HG03066 (cell line): ENCODE measurements around the gene BMPR1B.
"Not testable (repeated sequence)": the region's sequence is repeated elsewhere in the genome, so short reads cannot be mapped to it uniquely, and the experiment has no call there.

Experiments used
- ATAC-seq: cut with Tn5 transposase; IDR thresholded peaks from one replicate; pipeline ENCODE4 v1.9.1; 2021; ENCODE audit warnings: low read depth; ENCODE audit not compliant: unreplicated experiment

BMPR1B gene

GRCh38 chr4:94831607-94832006 is 73.9 kb downstream of the BMPR1B start:
- ATAC-seq: no peak

- ATAC-seq: not testable (repeated sequence)
Measured at GRCh38 chr4:94832329-94832728, 74.6 kb downstream of the BMPR1B start.

DNA sequence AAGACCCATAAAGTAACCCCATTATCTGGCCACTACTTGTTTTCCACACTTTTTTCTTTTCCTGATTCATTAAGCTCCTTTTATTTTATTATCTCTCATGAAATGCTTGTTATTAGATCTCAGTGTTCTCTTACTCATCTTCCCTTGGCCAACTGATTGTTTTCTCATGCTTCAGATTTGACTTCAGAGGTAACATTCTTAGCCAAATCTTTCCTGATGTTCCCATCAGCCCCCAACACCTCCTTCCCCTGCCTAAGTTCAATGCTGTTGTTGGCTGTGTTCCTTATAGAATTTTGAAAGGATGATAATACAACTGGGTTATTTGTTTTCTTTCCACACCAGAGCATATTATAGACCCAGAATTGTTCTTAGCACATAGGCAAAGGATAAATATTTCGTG is 75.6 kb downstream of the BMPR1B start:
- no peak for ATAC-seq

- ATAC-seq: no peak
Measured at GRCh38 chr4:94834501-94834900, 76.7 kb downstream of the BMPR1B start.

DNA sequence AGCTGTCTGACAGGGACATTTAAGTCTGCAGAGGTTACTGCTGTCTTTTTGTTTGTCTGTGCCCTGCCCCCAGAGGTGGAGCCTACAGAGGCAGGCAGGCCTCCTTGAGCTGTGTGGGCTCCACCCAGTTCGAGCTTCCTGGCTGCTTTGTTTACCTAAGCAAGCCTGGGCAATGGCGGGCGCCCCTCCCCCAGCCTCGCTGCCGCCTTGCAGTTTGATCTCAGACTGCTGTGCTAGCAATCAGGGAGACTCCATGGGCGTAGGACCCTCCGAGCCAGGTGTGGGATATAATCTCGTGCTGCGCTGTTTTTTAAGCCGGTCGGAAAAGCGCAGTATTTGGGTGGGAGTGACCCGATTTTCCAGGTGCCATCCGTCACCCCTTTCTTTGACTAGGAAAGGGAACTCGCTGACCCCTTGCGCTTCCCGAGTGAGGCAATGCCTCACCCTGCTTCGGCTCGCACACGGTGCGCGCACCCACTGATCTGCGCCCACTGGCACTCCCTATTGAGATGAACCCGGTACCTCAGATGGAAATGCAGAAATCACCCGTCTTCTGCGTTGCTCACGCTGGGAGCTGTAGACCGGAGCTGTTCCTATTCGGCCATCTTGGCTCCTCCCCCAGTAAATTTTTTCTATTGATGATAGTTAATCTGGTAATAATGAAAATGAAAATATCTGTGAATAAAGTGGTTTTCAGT is 83.6 kb downstream of the BMPR1B start:
- ATAC-seq: not testable (repeated sequence)

DNA sequence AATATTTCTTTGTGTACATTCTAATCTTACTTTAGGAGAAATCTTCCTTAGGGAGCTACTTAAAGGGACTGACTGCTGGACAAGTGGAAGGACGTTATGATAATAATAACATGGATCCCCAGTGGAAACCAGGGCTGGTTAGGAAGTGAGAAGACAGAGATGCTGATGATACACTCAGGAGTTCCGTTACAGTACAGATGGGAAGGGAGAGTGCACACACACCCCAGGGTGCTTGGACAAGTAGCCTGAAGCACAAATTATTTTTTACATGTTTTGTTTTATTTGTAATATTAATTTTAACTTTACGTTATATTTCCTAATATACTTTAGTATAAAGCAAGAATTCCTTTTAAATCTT is 84.1 kb downstream of the BMPR1B start:
- ATAC-seq: no peak

DNA sequence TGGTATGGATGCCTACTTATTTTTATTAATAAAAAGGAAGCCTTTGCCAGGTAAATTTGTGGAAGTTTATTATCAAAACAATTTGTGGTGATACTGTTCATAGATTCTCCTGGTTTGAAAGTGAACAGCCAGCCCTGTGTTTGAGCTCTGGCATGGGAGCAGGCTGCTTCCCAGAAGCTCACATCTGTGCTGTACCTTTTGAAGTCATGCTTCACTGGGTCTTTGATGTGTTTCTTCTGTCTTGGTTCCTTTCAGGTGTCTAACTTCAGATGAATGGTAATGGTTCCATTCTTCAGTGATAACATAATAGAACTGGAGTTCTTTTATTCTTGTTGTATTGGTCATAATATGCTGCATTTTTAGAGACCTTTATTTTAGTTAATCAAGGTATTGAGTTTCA is 85.5 kb downstream of the BMPR1B start:
- no peak for ATAC-seq

DNA sequence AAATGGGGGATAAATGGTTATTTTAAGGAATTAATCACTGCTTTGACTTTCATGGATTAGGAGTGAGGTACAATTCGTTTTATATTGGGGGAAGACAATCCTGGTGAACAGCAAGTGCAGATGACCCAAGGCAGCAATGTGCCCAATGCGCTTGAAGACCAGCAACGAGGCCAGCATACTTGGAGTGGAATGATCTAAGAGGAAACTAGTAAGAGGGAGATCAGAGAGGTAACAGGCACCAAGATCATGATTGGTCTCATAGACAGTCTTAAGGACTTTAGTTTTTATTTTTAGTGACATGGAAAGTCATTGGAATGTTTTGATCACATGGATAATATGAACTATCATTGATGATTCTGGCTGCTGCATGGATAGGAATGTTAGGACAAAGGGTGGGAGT is 90.6 kb downstream of the BMPR1B start:
- no peak for ATAC-seq

DNA sequence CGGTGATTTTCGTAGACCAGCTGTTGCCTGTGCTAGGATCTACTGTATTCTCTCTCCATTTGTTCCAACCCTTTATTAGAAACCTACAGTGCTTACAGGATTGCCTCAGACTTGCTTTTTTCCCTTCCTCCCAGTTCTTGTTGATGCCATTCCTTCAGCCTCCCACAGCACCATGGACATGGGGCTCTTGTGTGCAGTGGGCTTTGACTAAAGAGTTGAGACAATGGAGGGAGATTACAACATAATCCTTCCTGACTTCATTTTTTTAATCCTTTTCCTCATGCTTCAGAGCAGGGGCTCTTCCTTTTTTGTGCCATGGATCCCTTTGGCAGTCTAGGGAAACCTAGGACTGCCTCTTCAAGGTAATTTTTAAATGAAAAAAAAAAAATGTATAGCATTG is 92.1 kb downstream of the BMPR1B start:
- ATAC-seq: no peak

DNA sequence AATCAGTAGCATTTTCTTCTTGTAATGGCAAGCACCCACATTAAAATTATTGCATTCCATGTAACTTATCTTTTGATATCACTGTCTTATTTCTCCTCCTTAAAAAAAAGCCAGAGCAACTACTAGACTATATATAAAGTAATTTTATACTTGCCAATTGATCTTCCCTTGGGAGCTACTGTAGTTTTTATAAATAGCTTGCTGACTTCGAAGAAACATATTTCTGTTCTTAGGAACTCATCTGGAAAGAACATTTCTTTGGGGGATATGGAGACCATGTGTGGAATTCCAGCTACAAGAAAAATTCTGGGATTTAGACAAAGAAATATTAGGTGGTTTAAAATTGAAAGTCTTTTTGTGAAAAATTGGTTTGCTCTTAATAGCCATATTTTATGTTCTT is 94.9 kb downstream of the BMPR1B start:
- ATAC-seq: no peak

DNA sequence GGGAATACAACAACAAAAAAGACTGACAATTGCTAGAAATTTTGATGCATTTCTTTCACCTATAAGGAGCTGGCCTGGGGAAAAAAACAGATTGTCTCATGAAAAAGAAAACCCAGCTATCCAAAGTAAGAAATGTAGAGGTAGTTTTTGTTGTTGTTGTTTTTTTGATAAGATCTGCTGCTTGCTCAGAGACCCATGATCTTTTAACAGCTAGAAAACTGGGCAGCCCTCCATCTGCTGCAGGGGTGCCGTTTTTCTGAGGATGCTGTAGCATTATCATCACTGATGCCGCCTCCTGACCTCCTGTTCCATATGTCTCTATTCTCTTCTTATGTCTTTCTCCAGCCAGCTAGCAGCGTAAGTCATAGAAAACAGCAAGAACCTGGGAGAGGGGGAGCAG is 98.3 kb downstream of the BMPR1B start:
- ATAC-seq: no peak

- ATAC-seq: no peak
Measured at GRCh38 chr4:94870146-94870545, 112.4 kb downstream of the BMPR1B start.

- no peak for ATAC-seq
Measured at GRCh38 chr4:94871644-94872305, 114.0 kb downstream of the BMPR1B start.

- no peak for ATAC-seq
Measured at GRCh38 chr4:94877973-94878372, 120.2 kb downstream of the BMPR1B start.

- ATAC-seq: no peak
Measured at GRCh38 chr4:94880956-94881355, 123.2 kb downstream of the BMPR1B start.

- ATAC-seq: no peak
Measured at GRCh38 chr4:94882756-94883155, 125.0 kb downstream of the BMPR1B start.

- no peak for ATAC-seq
Measured at GRCh38 chr4:94887027-94887426, 129.3 kb downstream of the BMPR1B start.

- ATAC-seq: no peak
Measured at GRCh38 chr4:94889523-94889922, 131.8 kb downstream of the BMPR1B start.

DNA sequence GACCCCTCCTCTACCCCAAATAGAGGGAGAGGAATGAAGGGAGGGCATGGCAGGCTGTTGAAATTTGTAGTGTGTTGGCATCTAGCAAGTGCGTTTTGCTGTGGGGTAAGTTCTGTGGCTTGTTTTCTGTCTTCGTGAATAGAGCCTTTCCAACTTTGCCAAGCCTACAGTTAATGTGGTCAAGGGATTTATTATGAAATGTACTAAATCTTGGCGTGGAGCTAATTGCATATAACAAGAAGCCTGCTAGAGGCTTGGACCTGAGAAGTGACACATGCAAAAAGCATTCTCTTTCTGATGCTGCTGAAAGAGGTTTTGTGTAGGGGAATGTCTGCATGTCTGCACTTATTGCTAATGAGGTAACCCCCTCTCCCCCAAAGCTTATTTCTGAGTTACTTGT is 132.2 kb downstream of the BMPR1B start:
- ATAC-seq: no peak

DNA sequence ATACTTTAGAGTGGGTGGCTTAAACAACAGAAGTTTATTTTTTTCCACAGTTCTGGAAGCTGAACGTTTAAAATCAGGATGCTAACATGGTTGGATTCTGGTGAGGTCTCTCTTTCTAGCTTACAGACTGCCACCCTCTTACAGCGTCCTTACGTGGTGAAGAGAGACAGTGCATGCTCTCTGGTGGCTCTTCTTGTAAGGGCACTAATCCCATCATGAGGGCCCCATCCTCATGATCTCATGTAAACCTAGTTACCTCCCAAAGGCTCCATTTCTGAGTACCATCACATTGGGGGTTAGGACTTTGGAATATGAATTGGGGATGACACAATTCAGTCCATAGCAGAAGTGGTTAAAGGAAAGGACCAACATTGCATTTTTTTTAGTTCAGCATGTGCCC is 132.8 kb downstream of the BMPR1B start:
- ATAC-seq: no peak

DNA sequence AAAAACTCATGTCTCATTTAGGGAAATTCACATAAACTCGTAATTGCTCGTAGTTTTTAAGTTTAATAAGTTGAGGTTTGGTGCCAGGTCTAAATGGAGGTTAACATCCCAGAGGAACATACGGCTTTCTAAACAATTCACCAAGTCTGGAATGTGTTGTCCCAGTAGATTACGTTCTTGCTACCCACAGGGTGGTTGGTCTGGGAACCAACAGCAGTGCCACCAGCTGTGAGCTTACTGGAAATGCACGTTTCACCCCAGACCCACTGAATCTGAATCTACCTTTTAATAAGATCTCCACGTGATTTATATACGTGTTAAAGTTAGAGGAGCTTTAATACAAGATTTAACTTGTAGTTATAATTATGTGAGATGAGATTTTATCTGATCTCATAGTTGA is 134.3 kb downstream of the BMPR1B start:
- ATAC-seq: no peak

DNA sequence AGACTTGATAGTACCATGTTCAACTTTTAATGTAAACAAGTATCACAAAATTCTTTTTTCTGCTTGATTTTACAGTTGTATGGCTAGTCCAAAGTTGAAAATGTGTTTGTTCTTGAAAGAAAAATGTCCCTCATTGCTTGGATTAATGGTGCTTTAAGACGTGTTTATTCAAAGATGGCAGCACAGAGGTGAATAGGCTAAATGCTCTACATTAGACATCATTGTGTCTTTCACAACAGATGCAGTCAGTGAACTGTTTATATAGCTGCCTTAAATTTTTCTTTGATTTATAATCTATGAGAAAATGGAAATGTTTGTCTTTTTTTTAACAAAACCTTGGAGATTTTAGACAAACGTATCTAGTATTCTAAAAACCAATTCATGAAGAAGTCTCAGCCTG is 137.3 kb downstream of the BMPR1B start:
- no peak for ATAC-seq

DNA sequence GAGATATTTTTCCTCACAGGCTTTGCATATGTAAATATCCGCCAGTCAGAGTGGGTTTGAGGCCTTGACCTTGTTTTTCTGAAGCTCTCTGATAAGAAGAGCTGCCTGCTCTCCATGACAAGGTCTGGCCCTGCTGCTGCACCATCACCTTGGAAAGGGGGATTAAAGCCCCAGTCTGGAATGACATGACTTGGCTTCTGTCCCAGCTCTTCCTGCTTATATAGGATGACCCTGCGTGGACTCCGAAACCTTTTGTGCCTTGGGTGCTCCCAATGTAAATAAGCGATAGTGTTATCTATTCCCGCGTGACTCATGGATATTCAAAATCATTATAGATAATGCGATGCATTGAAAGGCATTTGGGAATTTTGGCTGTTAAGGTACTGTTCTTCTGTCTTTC is 139.3 kb downstream of the BMPR1B start:
- ATAC-seq: no peak
